IMR-90 (cell line): ENCODE measurements around the gene MAP3K13. TPM values are rescaled to one million over a fixed set of nuclear protein-coding genes. Genes with fewer than 3 reads are reported as not detected.
A peak's percentile ranks its signal among the peaks of the same experiment; 100 is the strongest.

Experiments
- ATAC-seq: fragments of 200-7000 bp; cut with Tn5 transposase; 2 replicates; pipeline ENCODE4 v1.9.1; 2020; ENCODE audit warnings: low read depth, mild to moderate bottlenecking, moderate library complexity
- BruUV-seq: library from RNA; stranded (reverse); fragments of 400-500 nt; replicated peaks from 2 replicates; lab custom pipeline; 2021; lab: Mats Ljungman, UMichigan
- CTCF ChIA-PET: fragments of 300-600 bp; formaldehyde crosslinking; extraction: SDS; loops from one replicate; lab custom pipeline; 2021; ENCODE audit warnings: antibody characterized with exemption; lab: Yijun Ruan, JAX
- POLR2A ChIA-PET: fragments of 300-600 bp; sonication (Branson Sonifier 250); formaldehyde crosslinking; loops from one replicate; lab custom pipeline; 2022; ENCODE audit warnings: antibody characterized with exemption; ENCODE audit not compliant: unreplicated experiment; lab: Charles Lee
- DNase-seq: peaks from one replicate; pipeline ENCODE4 v3.0.0; 2013
- H2AFZ ChIP-seq: replicated peaks from 2 replicates; pipeline ENCODE3; 2013; ENCODE audit warnings: low read length, mild to moderate bottlenecking; ENCODE audit not compliant: poor library complexity
- H2AK5ac ChIP-seq: 2 replicates; pipeline ENCODE4 v1.6.1; 2013; ENCODE audit warnings: low read depth, low read length, inconsistent platforms
- H2AK9ac ChIP-seq: replicated peaks from 2 replicates; pipeline ENCODE3; 2013; ENCODE audit warnings: mild to moderate bottlenecking, low read depth, low read length, moderate library complexity; ENCODE audit not compliant: poor library complexity
- H2BK120ac ChIP-seq: 2 replicates; pipeline ENCODE4 v1.6.1; 2013; ENCODE audit warnings: low read depth, low read length, inconsistent platforms
- H2BK15ac ChIP-seq: 3 replicates; pipeline ENCODE4 v1.6.1; 2013; ENCODE audit warnings: low read depth, low read length, inconsistent platforms
- H2BK20ac ChIP-seq: 2 replicates; pipeline ENCODE4 v1.6.1; 2013; ENCODE audit warnings: low read depth, mild to moderate bottlenecking, inconsistent platforms, low read length, moderate library complexity
- H2BK5ac ChIP-seq: 2 replicates; pipeline ENCODE4 v1.6.1; 2013; ENCODE audit warnings: mild to moderate bottlenecking, low read depth, low read length, inconsistent platforms; ENCODE audit not compliant: poor library complexity, severe bottlenecking
- H3K14ac ChIP-seq: replicated peaks from 2 replicates; pipeline ENCODE4 v1.6.1; 2013; ENCODE audit warnings: low read depth, low read length, inconsistent platforms
- H3K18ac ChIP-seq: 2 replicates; pipeline ENCODE4 v1.6.1; 2013; ENCODE audit warnings: low read depth, low read length, control low read depth
- H3K23ac ChIP-seq: 2 replicates; pipeline ENCODE4 v1.6.1; 2013; ENCODE audit warnings: low read depth, low read length, inconsistent platforms
- H3K27ac ChIP-seq: 2 replicates; pipeline ENCODE4 v1.5.1; 2013; ENCODE audit warnings: mild to moderate bottlenecking, control low read depth, low read length; ENCODE audit not compliant: insufficient read depth
- H3K27me3 ChIP-seq: 2 replicates; pipeline ENCODE4 v1.6.1; 2013; ENCODE audit warnings: low read length; ENCODE audit not compliant: control insufficient read depth, insufficient read depth
- H3K36me3 ChIP-seq: 2 replicates; pipeline ENCODE4 v1.6.1; 2013; ENCODE audit warnings: low read length, mixed read lengths; ENCODE audit not compliant: control insufficient read depth, insufficient read depth
- H3K4ac ChIP-seq: 2 replicates; pipeline ENCODE4 v1.6.1; 2013; ENCODE audit warnings: low read depth, low read length, inconsistent platforms
- H3K4me1 ChIP-seq: 2 replicates; pipeline ENCODE4 v1.6.1; 2013; ENCODE audit warnings: low read length, mixed read lengths; ENCODE audit not compliant: control insufficient read depth, insufficient read depth
- H3K4me2 ChIP-seq: 2 replicates; pipeline ENCODE4 v1.6.1; 2013; ENCODE audit warnings: low read depth, mild to moderate bottlenecking, control low read depth, low read length, moderate library complexity
- H3K4me3 ChIP-seq: 2 replicates; pipeline ENCODE4 v1.5.1; 2013; ENCODE audit warnings: low read depth, mild to moderate bottlenecking, control low read depth, low read length, moderate library complexity; ENCODE audit not compliant: insufficient read depth
- H3K56ac ChIP-seq: 2 replicates; pipeline ENCODE4 v1.6.1; 2013; ENCODE audit warnings: low read length, inconsistent platforms; ENCODE audit not compliant: insufficient read depth; ENCODE audit errors: extremely low read depth
- H3K79me1 ChIP-seq, 2 experiments: 2 replicates each; pipeline ENCODE4 v1.6.1; 2013; ENCODE audit warnings: low read length in 2 of 2, inconsistent platforms in 1 of 2, low read depth in 1 of 2
- H3K9ac ChIP-seq: 2 replicates; pipeline ENCODE4 v1.6.1; 2013; ENCODE audit warnings: low read depth, low read length, control low read depth
- H3K9me1 ChIP-seq: 2 replicates; pipeline ENCODE4 v1.6.1; 2013; ENCODE audit warnings: low read length, inconsistent platforms; ENCODE audit not compliant: insufficient read depth
- H3K9me3 ChIP-seq: 2 replicates; pipeline ENCODE4 v1.6.1; 2013; ENCODE audit warnings: low read length; ENCODE audit not compliant: control insufficient read depth, insufficient read depth
- H4K20me1 ChIP-seq: 2 replicates; pipeline ENCODE4 v1.6.1; 2013; ENCODE audit warnings: low read length, inconsistent platforms; ENCODE audit not compliant: insufficient read depth
- H4K5ac ChIP-seq: 2 replicates; pipeline ENCODE4 v1.6.1; 2013; ENCODE audit warnings: mild to moderate bottlenecking, low read depth, low read length, control low read depth
- H4K8ac ChIP-seq, 2 experiments: 2 replicates each; pipeline ENCODE4 v1.6.1; 2013; ENCODE audit warnings: low read depth in 2 of 2, low read length in 2 of 2, control low read depth in 1 of 2, inconsistent platforms in 1 of 2
- H4K91ac ChIP-seq: 2 replicates; pipeline ENCODE4 v1.6.1; 2013; ENCODE audit warnings: low read depth, low read length, inconsistent platforms; ENCODE audit not compliant: insufficient read depth
- CEBPB ChIP-seq: IDR thresholded peaks from 2 replicates; pipeline ENCODE4 v1.6.1; 2012; ENCODE audit warnings: low read depth, low read length, improper control_type of control experiment
- CHD1 ChIP-seq: IDR thresholded peaks from 2 replicates; pipeline ENCODE4 v1.6.1; 2012; ENCODE audit warnings: low read depth, low read length, improper control_type of control experiment
- ELK1 ChIP-seq: fragments of 150-350 bp; IDR thresholded peaks from 2 replicates; pipeline ENCODE4 v1.6.1; 2016; ENCODE audit warnings: low read depth, mild to moderate bottlenecking, low read length, moderate library complexity, borderline replicate concordance
- MAFK ChIP-seq: IDR thresholded peaks from 2 replicates; pipeline ENCODE4 v1.6.1; 2012; ENCODE audit warnings: low read depth, low read length, improper control_type of control experiment
- MAZ ChIP-seq: IDR thresholded peaks from 2 replicates; pipeline ENCODE4 v1.6.1; 2012; ENCODE audit warnings: low read depth, mild to moderate bottlenecking, low read length, improper control_type of control experiment, moderate library complexity, borderline replicate concordance
- NFE2L2 ChIP-seq: fragments of 150-350 bp; IDR thresholded peaks from 2 replicates; pipeline ENCODE4 v1.6.1; 2016; ENCODE audit warnings: low read depth, mild to moderate bottlenecking, low read length
- POLR2A ChIP-seq: IDR thresholded peaks from 2 replicates; pipeline ENCODE4 v1.6.1; 2012; ENCODE audit warnings: mild to moderate bottlenecking, low read depth, low read length
- RAD21 ChIP-seq: IDR thresholded peaks from 2 replicates; pipeline ENCODE4 v1.6.1; 2012; ENCODE audit warnings: low read length, improper control_type of control experiment
- RCOR1 ChIP-seq: IDR thresholded peaks from 2 replicates; pipeline ENCODE4 v1.6.1; 2012; ENCODE audit warnings: mild to moderate bottlenecking, low read length, improper control_type of control experiment; ENCODE audit not compliant: insufficient replicate concordance
- SMC3 ChIP-seq: fragments of 150-350 bp; IDR thresholded peaks from 2 replicates; pipeline ENCODE4 v1.6.1; 2016; ENCODE audit warnings: low read depth, mild to moderate bottlenecking, antibody characterized with exemption, low read length, moderate library complexity
- USF2 ChIP-seq: fragments of 150-350 bp; IDR thresholded peaks from 2 replicates; pipeline ENCODE4 v1.6.1; 2017; ENCODE audit warnings: mild to moderate bottlenecking, antibody characterized with exemption, low read length, low read depth
- WGBS, 2 experiments: methylation state at CpG; one replicate each; pipeline versions ENCODE4 v1.1.5 to v1.1.7; 2013; ENCODE audit warnings: missing lambda C conversion rate in 2 of 2; ENCODE audit not compliant: insufficient read length in 1 of 2; ENCODE audit errors: extremely low coverage in 2 of 2; 5-methylcytosine and 5-hydroxymethylcytosine counted together
- dilution Hi-C: fragments of 300-500 bp; cut with HindIII; formaldehyde crosslinking; loops from one replicate; pipeline ENCODE4 v1.14.3; 2018; ENCODE audit warnings: low sequenced_read_pairs; ENCODE audit not compliant: unreplicated experiment
- in situ Hi-C: fragments of 300-500 bp; cut with MboI; formaldehyde crosslinking; loops from 3 replicates; pipeline ENCODE4 v1.14.3; 2019; ENCODE audit warnings: low sequenced_read_pairs, inconsistent platforms, mixed read lengths
- intact Hi-C: fragments of 100-400 bp; cut with micrococcal nuclease; formaldehyde crosslinking; loops from 2 replicates; pipeline ENCODE4 v1.10.0; 2022
- polyA plus RNA-seq, 3 experiments: library from polyadenylated mRNA; depleted of rRNA; stranded (reverse); fragments of >200 nt; gene quantifications; 2 replicates each; pipeline ENCODE4 v1.2.3, GENCODE V29; 2012; ENCODE audit warnings: low replicate concordance in 1 of 3
- total RNA-seq: library from RNA; depleted of rRNA; stranded (reverse); fragments of >200 nt; gene quantifications from 2 replicates; pipeline ENCODE4 v1.2.3, GENCODE V29; 2012
- TF ChIP-seq, protein P1 (sequence below): conservative IDR thresholded peaks from 2 replicates; pipeline ENCODE4 v1.5.1; 2012; ENCODE audit warnings: mild to moderate bottlenecking, low read depth, low read length, improper control_type of control experiment

MAP3K13 gene
- total and polyA plus RNA-seq, 2 of the 4 experiments (the other 2 are of a cell fraction), result 9.9 to 17.6 TPM

- TF ChIP-seq NFE2L2 (no peak), POLR2A (peak; percentile 80), CEBPB (no peak)
These were observed 135.8 kb downstream of the MAP3K13 start, which contains the start of gene TMEM41A (continued) for GRCh38 chr3:185498503-185499396.

- Histone ChIP-seq H2AFZ (no peak overlapping the region), H3K4me2 (no peak overlapping the region), H2AK9ac (no peak overlapping the region), H2BK5ac (no peak overlapping the region), H2BK15ac (no peak overlapping the region), H3K27me3 (peaks cover 16% of the 10 kb centered on the region), H4K20me1 (no peaks in the 10 kb centered on the region), H3K14ac (no peak overlapping the region), H2BK20ac (no peak overlapping the region), H3K4ac (no peak overlapping the region), H4K91ac (no peak overlapping the region), H3K9me1 (no peaks in the 10 kb centered on the region), H4K5ac (no peak overlapping the region), H3K18ac (no peak overlapping the region), H3K9me3 (no peaks in the 10 kb centered on the region), H3K23ac (no peak overlapping the region), H3K79me1 (no peaks in the 10 kb centered on the region), H4K8ac (no peak overlapping the region), H3K56ac (no peak overlapping the region), H2BK120ac (no peak overlapping the region), H3K9ac (no peak overlapping the region), H3K4me1 (no peaks in the 10 kb centered on the region), H3K27ac (no peak overlapping the region), H3K4me3 (no peak overlapping the region), H3K36me3 (no peaks in the 10 kb centered on the region), H2AK5ac (no peak overlapping the region)
- intact Hi-C loops (no loop called here), in situ Hi-C loops (no loop called here), dilution Hi-C loops (no loop called here)
- no CpG with 5 or more reads among the region's 3 CpGs for WGBS, 2 experiments
- no peak for ATAC-seq
- ChIA-PET POLR2A (no interaction called here), CTCF (no interaction called here)
- DNase-seq, result no peak
- BruUV-seq, result no TSS peak
- TF ChIP-seq MAFK (no peak), ELK1 (no peak), USF2 (no peak), MAZ (no peak), RAD21 (no peak), SMC3 (no peak), RCOR1 (no peak), CHD1 (no peak), CEBPB (no peak), POLR2A (no peak), NFE2L2 (no peak)
- TF ChIP-seq, protein P1, sequence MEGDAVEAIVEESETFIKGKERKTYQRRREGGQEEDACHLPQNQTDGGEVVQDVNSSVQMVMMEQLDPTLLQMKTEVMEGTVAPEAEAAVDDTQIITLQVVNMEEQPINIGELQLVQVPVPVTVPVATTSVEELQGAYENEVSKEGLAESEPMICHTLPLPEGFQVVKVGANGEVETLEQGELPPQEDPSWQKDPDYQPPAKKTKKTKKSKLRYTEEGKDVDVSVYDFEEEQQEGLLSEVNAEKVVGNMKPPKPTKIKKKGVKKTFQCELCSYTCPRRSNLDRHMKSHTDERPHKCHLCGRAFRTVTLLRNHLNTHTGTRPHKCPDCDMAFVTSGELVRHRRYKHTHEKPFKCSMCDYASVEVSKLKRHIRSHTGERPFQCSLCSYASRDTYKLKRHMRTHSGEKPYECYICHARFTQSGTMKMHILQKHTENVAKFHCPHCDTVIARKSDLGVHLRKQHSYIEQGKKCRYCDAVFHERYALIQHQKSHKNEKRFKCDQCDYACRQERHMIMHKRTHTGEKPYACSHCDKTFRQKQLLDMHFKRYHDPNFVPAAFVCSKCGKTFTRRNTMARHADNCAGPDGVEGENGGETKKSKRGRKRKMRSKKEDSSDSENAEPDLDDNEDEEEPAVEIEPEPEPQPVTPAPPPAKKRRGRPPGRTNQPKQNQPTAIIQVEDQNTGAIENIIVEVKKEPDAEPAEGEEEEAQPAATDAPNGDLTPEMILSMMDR, result no peak
These were observed 140.1 kb downstream of the MAP3K13 start for GRCh38 chr3:185502987-185503386.
